DOHH2 (cell line): ENCODE measurements around the gene ATP9B.

Source experiments
- EZH2phosphoT487 ChIP-seq: fragments of 200-600 bp; sonication (generic); IDR thresholded peaks from 2 replicates; pipeline ENCODE4 v1.6.1; 2017; ENCODE audit warnings: borderline replicate concordance, mild to moderate bottlenecking, antibody characterized with exemption, low read length, moderate library complexity, mixed read lengths
- TF ChIP-seq, protein P1 (sequence below): fragments of 200-600 bp; sonication (generic); IDR thresholded peaks from one replicate; pipeline ENCODE4 v1.5.1; 2014; ENCODE audit warnings: antibody characterized with exemption, mild to moderate bottlenecking, low read depth, low read length; ENCODE audit not compliant: poor library complexity, severe bottlenecking

DNA sequence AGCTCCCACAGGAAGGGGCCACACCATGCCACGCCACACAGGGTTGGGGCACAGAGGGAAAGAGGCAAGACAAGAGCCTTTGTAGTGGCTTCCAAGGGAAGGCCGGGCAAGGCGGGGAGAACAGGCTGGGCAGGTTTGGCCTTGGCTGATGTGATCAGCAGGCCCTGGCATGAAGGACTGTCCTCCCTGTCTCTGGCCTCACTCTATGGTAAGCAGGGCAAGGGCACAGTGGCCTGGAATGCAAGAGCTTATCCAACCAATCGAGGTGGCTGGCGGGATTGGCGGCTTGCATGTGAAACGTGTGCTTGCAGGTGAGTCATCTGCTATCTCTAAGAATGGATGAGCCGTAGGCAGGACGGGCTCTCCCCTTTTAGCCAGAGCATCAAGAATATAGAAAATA, 6.4 kb upstream of the ATP9B start:
- TF ChIP-seq, protein P1, sequence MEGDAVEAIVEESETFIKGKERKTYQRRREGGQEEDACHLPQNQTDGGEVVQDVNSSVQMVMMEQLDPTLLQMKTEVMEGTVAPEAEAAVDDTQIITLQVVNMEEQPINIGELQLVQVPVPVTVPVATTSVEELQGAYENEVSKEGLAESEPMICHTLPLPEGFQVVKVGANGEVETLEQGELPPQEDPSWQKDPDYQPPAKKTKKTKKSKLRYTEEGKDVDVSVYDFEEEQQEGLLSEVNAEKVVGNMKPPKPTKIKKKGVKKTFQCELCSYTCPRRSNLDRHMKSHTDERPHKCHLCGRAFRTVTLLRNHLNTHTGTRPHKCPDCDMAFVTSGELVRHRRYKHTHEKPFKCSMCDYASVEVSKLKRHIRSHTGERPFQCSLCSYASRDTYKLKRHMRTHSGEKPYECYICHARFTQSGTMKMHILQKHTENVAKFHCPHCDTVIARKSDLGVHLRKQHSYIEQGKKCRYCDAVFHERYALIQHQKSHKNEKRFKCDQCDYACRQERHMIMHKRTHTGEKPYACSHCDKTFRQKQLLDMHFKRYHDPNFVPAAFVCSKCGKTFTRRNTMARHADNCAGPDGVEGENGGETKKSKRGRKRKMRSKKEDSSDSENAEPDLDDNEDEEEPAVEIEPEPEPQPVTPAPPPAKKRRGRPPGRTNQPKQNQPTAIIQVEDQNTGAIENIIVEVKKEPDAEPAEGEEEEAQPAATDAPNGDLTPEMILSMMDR: no peak
- TF ChIP-seq EZH2phosphoT487: no peak
